Karpas-422 (cell line): ENCODE results near the gene ENOX1. TPM values are rescaled to one million over a fixed set of nuclear protein-coding genes. Genes with fewer than 3 reads are reported as not detected.

Experiments
- DNase-seq: peaks from one replicate; pipeline ENCODE4 v3.0.0-alpha.2; 2015
- H2AFZ ChIP-seq: fragments of 200-600 bp; sonication (generic); 2 replicates; pipeline ENCODE4 v1.6.1; 2014; ENCODE audit warnings: antibody characterized with exemption, low read length, mixed read lengths
- H3K27ac ChIP-seq: fragments of 200-600 bp; sonication (generic); 2 replicates; pipeline ENCODE4 v1.5.1; 2014; ENCODE audit warnings: mild to moderate bottlenecking, low read length, moderate library complexity
- H3K27me3 ChIP-seq: fragments of 200-600 bp; sonication (generic); 2 replicates; pipeline ENCODE4 v1.6.1; 2014; ENCODE audit warnings: low read length, mixed read lengths
- H3K36me3 ChIP-seq: fragments of 200-600 bp; sonication (generic); 2 replicates; pipeline ENCODE4 v1.6.1; 2014; ENCODE audit warnings: low read length, mixed read lengths; ENCODE audit not compliant: insufficient read depth
- H3K4me1 ChIP-seq: fragments of 200-600 bp; sonication (generic); 2 replicates; pipeline ENCODE4 v1.6.1; 2014; ENCODE audit warnings: mild to moderate bottlenecking, low read length, mixed read lengths
- H3K4me2 ChIP-seq: fragments of 200-600 bp; sonication (generic); 2 replicates; pipeline ENCODE4 v1.6.1; 2014; ENCODE audit warnings: low read length, low read depth, mild to moderate bottlenecking; ENCODE audit not compliant: poor library complexity, severe bottlenecking
- H3K4me3 ChIP-seq: fragments of 200-600 bp; sonication (generic); 2 replicates; pipeline ENCODE4 v1.5.1; 2014; ENCODE audit warnings: mild to moderate bottlenecking, antibody characterized with exemption, low read length, mixed read lengths
- H3K79me2 ChIP-seq: fragments of 200-600 bp; sonication (generic); 2 replicates; pipeline ENCODE4 v1.6.1; 2014; ENCODE audit warnings: mild to moderate bottlenecking, low read length, mixed read lengths
- H3K9ac ChIP-seq: fragments of 200-600 bp; sonication (generic); 2 replicates; pipeline ENCODE4 v1.6.0; 2014; ENCODE audit warnings: low read length
- H3K9me2 ChIP-seq: fragments of 200-600 bp; sonication (generic), shearing (Covaris generic); replicated peaks from 2 replicates; pipeline ENCODE4 v1.6.0; 2014; ENCODE audit warnings: mild to moderate bottlenecking, low read length, moderate library complexity; ENCODE audit not compliant: insufficient read depth
- H3K9me3 ChIP-seq: fragments of 300-700, 200-600 bp; sonication (generic); 2 replicates; pipeline ENCODE4 v1.6.1; 2014; ENCODE audit warnings: low read length, mixed read lengths
- H4K20me1 ChIP-seq: fragments of 200-600 bp; sonication (generic); 2 replicates; pipeline ENCODE4 v1.6.1; 2014; ENCODE audit warnings: mild to moderate bottlenecking, antibody characterized with exemption, low read length, low read depth; ENCODE audit not compliant: insufficient read depth
- total RNA-seq: library from RNA; depleted of rRNA; stranded (reverse); fragments of >200 nt; shearing (Covaris generic); gene quantifications from 2 replicates; pipeline ENCODE4 v1.2.3, GENCODE V29; 2014; ENCODE audit warnings: low replicate concordance

The ENOX1 gene
- total RNA-seq, 1 experiment from 2014 or later, result not detected

GRCh38 chr13:43432958-43433357 lies 353.8 kb downstream of the ENOX1 start:
- Histone ChIP-seq H3K4me1 (no peaks in the 10 kb centered on the region), H3K9me3 (no peaks in the 10 kb centered on the region), H3K4me2 (no peak overlapping the region), H3K27me3 (no peaks in the 10 kb centered on the region), H3K9ac (no peak overlapping the region), H3K79me2 (no peaks in the 10 kb centered on the region), H3K27ac (no peak overlapping the region), H2AFZ (no peak overlapping the region), H3K36me3 (no peaks in the 10 kb centered on the region), H3K4me3 (no peak overlapping the region), H3K9me2 (no peaks in the 10 kb centered on the region), H4K20me1 (no peaks in the 10 kb centered on the region)
- no peak for DNase-seq

DNA sequence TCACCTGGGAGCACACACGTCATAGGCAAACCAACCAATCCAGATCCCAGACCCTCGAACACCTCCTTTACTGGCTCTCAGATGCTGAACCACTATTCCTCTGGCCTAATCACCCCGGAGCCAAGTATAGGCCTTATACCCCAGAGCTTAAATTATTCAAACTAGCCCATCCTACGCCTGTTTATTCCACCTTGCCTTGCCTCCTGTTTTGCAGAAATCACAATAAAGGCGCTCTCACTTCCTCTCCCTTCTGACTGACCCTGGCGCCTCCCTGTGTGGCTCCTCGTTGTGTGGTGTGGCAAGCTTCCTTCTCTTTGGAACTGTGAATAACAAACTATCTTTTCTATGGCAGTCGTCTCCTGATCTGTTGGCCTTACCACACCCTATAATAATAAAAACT lies 354.9 kb downstream of the ENOX1 start:
- H3K4me3 ChIP-seq, result no peak overlapping the region

DNA sequence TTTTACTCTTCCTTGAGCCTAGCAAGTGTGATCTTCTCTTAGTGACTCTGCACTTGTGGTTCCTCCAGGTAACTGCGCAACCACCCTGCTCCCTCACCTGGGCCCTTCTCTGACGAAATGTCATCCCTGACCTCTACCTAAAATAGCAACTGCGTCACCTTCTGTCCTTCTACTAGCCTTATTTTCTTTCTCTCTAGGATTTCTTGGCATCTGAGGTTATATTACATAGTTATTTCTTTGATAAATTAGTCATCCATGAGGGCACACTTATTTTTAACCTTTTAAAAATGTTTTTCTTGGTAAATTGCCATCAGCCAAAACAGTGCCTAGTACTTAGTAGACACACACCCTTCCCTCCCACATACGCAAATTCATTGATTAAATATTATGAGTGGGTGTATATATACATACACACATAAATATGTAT lies 355.5 kb downstream of the ENOX1 start:
- Histone ChIP-seq H2AFZ (no peak overlapping the region), H3K4me1 (no peaks in the 10 kb centered on the region), H3K27ac (no peak overlapping the region), H3K4me2 (no peak overlapping the region), H3K9me2 (no peaks in the 10 kb centered on the region), H4K20me1 (no peaks in the 10 kb centered on the region), H3K79me2 (no peaks in the 10 kb centered on the region), H3K9ac (no peak overlapping the region), H3K9me3 (no peaks in the 10 kb centered on the region), H3K4me3 (no peak overlapping the region), H3K27me3 (no peaks in the 10 kb centered on the region), H3K36me3 (no peaks in the 10 kb centered on the region)
- DNase-seq, result no peak

More for the DNA sequence above, 354.9 kb downstream of the ENOX1 start:
- Histone ChIP-seq H3K27ac (no peak overlapping the region), H3K4me1 (no peaks in the 10 kb centered on the region), H3K9me3 (no peaks in the 10 kb centered on the region), H3K9ac (no peak overlapping the region), H3K4me2 (no peak overlapping the region), H3K27me3 (no peaks in the 10 kb centered on the region), H3K9me2 (no peaks in the 10 kb centered on the region), H2AFZ (no peak overlapping the region), H4K20me1 (no peaks in the 10 kb centered on the region), H3K36me3 (no peaks in the 10 kb centered on the region), H3K79me2 (no peaks in the 10 kb centered on the region)
- no peak for DNase-seq

DNA sequence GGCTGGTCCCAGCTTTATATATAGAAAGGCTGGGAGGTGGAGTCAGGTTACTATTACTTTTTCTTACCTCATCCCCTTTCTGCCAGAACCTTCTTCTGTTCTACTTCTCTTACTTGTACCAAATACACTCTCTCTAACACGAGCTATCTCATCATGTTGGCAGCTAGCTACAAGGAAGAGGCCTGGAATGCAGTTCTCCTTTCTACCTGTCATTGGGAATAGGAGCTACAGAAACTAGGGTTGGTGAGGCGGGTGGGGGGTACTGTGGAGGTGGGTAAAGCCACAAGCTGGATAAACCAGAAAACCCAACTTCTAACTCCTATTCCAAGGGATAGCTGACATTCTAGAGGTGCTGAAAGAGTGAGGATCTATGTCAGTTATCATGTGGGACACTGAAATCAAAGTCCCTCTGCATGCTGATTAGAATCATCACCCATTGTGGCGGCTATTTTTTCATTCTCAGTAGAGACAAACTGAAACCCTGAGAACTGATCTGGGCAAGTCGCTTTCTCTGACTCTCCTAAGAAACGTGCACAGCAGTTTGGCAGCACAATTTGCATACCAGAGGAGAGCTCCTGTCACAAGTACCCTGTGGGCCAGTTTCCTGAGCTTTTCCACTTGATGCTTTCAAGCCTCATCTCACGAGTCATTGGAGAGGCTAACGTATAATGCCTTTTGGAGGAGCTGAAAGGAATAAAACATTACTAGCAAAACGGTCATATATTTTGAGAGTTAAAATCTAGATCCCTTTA lies 358.1 kb downstream of the ENOX1 start:
- no peak for DNase-seq
- Histone ChIP-seq H3K27ac (no peak overlapping the region), H3K79me2 (no peaks in the 10 kb centered on the region), H3K36me3 (no peaks in the 10 kb centered on the region), H2AFZ (no peak overlapping the region), H3K9me3 (no peaks in the 10 kb centered on the region), H3K4me1 (no peaks in the 10 kb centered on the region), H3K9me2 (no peaks in the 10 kb centered on the region), H3K9ac (no peak overlapping the region), H3K27me3 (no peaks in the 10 kb centered on the region), H3K4me2 (no peak overlapping the region), H4K20me1 (no peaks in the 10 kb centered on the region), H3K4me3 (no peak overlapping the region)

DNA sequence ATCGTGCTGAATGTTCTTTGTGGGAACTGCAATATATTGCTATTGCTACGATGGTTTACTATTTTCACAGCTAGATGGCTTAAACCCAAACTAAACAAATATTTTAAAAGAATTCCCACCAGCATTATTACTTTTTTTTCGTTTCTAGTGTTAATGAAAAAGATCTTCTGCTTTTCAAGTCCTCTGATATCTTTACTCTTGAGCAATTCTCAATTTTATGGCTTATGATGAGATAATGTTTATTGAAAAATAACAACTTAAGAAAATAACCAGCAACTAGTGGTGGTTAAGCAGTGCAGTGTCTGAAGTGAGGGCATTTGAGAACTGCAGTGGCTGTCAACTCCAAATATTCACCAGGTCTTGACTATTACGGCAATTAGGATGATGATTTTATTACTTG lies 360.4 kb downstream of the ENOX1 start:
- no peaks in the 10 kb centered on the region for H3K4me1 ChIP-seq
- DNase-seq, result no peak
- H3K36me3 ChIP-seq, result no peaks in the 10 kb centered on the region
- H3K79me2 ChIP-seq, result no peaks in the 10 kb centered on the region
- no peak overlapping the region for H3K4me3 ChIP-seq
- no peak overlapping the region for H3K27ac ChIP-seq
- no peak overlapping the region for H2AFZ ChIP-seq
- no peaks in the 10 kb centered on the region for H3K27me3 ChIP-seq
- no peaks in the 10 kb centered on the region for H3K9me2 ChIP-seq
- H4K20me1 ChIP-seq, result no peaks in the 10 kb centered on the region
- no peaks in the 10 kb centered on the region for H3K9me3 ChIP-seq
- no peak overlapping the region for H3K9ac ChIP-seq
- no peak overlapping the region for H3K4me2 ChIP-seq

DNA sequence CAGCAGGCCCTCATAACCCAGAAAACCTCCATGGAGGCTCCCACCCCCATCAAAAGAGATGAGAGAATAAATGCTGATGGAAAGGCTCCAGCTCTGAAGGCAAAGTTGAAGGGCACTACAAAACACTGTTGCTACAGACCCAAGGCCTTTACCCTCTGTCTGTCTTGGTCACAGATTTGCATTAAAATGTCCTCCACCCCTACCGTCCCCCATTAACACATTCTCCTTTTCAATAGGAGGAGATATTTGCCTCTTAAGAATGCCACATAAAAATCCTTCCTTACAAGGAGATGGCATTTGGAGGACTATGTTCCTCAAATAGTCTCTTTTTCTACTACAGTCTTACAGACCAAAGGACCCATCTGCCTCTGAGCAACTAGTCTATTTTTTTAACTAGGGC lies 361.5 kb downstream of the ENOX1 start:
- Histone ChIP-seq H3K9me2 (no peaks in the 10 kb centered on the region), H3K36me3 (no peaks in the 10 kb centered on the region), H3K79me2 (no peaks in the 10 kb centered on the region), H3K27ac (no peak overlapping the region), H3K9ac (no peak overlapping the region), H3K4me3 (no peak overlapping the region), H3K27me3 (no peaks in the 10 kb centered on the region; the same call in 1 of the 2 replicates), H2AFZ (no peak overlapping the region), H3K4me1 (no peaks in the 10 kb centered on the region), H3K4me2 (no peak overlapping the region), H3K9me3 (no peaks in the 10 kb centered on the region), H4K20me1 (no peaks in the 10 kb centered on the region)
- no peak for DNase-seq

GRCh38 chr13:43424412-43424811 lies 362.4 kb downstream of the ENOX1 start:
- Histone ChIP-seq H3K4me1 (no peaks in the 10 kb centered on the region), H3K4me2 (no peak overlapping the region), H2AFZ (no peak overlapping the region), H4K20me1 (no peaks in the 10 kb centered on the region), H3K4me3 (no peak overlapping the region), H3K9me3 (no peaks in the 10 kb centered on the region), H3K27ac (no peak overlapping the region), H3K9ac (no peak overlapping the region), H3K9me2 (no peaks in the 10 kb centered on the region), H3K27me3 (no peaks in the 10 kb centered on the region; the same call in 1 of the 2 replicates), H3K36me3 (no peaks in the 10 kb centered on the region), H3K79me2 (no peaks in the 10 kb centered on the region)
- DNase-seq, result no peak

DNA sequence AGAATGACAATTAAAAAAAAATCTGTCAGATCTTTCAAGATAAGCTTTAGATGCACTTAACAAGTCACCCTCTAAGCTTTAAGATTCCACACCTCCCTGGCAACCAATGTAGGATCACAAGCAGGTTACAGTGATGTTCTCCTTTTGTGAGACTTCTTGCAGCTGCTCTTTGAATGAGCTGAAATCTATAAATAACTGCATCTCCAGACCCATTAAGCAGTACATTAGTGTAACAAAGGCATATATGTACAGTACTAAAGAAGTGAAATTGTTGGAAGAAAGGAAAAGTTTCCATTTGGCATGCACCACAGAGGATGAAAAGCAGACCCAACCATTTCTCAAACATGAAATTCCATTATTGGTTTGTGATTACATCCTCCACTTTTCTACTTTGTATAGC lies 364.7 kb downstream of the ENOX1 start:
- no peak overlapping the region for H3K9ac ChIP-seq
- no peaks in the 10 kb centered on the region; the same call in 1 of the 2 replicates for H3K27me3 ChIP-seq
- no peaks in the 10 kb centered on the region for H3K9me2 ChIP-seq
- H3K36me3 ChIP-seq, result no peaks in the 10 kb centered on the region
- H3K79me2 ChIP-seq, result no peaks in the 10 kb centered on the region
- H3K4me1 ChIP-seq, result no peaks in the 10 kb centered on the region
- H4K20me1 ChIP-seq, result no peaks in the 10 kb centered on the region
- no peak for DNase-seq
- no peak overlapping the region for H3K4me2 ChIP-seq
- no peak overlapping the region for H3K4me3 ChIP-seq
- no peak overlapping the region for H2AFZ ChIP-seq
- H3K27ac ChIP-seq, result no peak overlapping the region
- no peaks in the 10 kb centered on the region for H3K9me3 ChIP-seq
